Vagina (tissue), 2 donors: ENCODE data around the gene LDLRAD4.

Source experiments
- POLR2AphosphoS5 ChIP-seq, 2 donors: sonication (generic); formaldehyde crosslinking; IDR thresholded peaks; one replicate each; pipeline ENCODE4 v1.9.0; 2017; ENCODE audit warnings: antibody characterized with exemption in 2 of 2, mild to moderate bottlenecking in 2 of 2, low read depth in 1 of 2; ENCODE audit not compliant: insufficient read depth in 1 of 2
- TF ChIP-seq, protein P1 (sequence below), 3 experiments: fragments of 450-650 bp in 2 of 3; fragments of 200-600 bp in 1 of 3; sonication (generic) in 1 of 3; IDR thresholded peaks; one replicate each; pipeline ENCODE4 v1.5.1; 2017 to 2019; ENCODE audit warnings: antibody characterized with exemption in 3 of 3, mild to moderate bottlenecking in 2 of 3, moderate library complexity in 2 of 3

GRCh38 chr18:13412901-13413300 lies 194.3 kb downstream of the LDLRAD4 start:
- TF ChIP-seq POLR2AphosphoS5 (IDR thresholded peaks at IDR 0.05; ENCODE audit: insufficient read depth in 1 of 2, low read depth in 1 of 2) = no peak
- TF ChIP-seq, protein P1, sequence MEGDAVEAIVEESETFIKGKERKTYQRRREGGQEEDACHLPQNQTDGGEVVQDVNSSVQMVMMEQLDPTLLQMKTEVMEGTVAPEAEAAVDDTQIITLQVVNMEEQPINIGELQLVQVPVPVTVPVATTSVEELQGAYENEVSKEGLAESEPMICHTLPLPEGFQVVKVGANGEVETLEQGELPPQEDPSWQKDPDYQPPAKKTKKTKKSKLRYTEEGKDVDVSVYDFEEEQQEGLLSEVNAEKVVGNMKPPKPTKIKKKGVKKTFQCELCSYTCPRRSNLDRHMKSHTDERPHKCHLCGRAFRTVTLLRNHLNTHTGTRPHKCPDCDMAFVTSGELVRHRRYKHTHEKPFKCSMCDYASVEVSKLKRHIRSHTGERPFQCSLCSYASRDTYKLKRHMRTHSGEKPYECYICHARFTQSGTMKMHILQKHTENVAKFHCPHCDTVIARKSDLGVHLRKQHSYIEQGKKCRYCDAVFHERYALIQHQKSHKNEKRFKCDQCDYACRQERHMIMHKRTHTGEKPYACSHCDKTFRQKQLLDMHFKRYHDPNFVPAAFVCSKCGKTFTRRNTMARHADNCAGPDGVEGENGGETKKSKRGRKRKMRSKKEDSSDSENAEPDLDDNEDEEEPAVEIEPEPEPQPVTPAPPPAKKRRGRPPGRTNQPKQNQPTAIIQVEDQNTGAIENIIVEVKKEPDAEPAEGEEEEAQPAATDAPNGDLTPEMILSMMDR (IDR thresholded peaks at IDR 0.05) = no peak
